Breast epithelium (tissue), 4 donors: ENCODE data around the gene SSR2. TPM values are rescaled to one million over a fixed set of nuclear protein-coding genes. Genes with fewer than 3 reads are reported as not detected.
"Not testable (repeated sequence)": the region's sequence is repeated elsewhere in the genome, so short reads cannot be mapped to it uniquely, and the experiment has no call there.

Experiments
- DNase-seq, 2 donors: peaks; one replicate each; pipeline ENCODE4 v3.0.0-alpha.2; 2019; ENCODE audit warnings: low spot score in 2 of 2
- H3K27ac ChIP-seq, 2 donors: fragments of 200-600 bp; sonication (generic) in 1 of 2; one replicate each; pipeline ENCODE4 v1.5.1; 2016 to 2019; ENCODE audit warnings: mild to moderate bottlenecking in 1 of 2
- H3K27me3 ChIP-seq, 2 donors: fragments of 200-600 bp; sonication (generic) in 1 of 2; one replicate each; pipeline versions ENCODE4 v1.5.1 to v1.6.0; 2017 to 2019; ENCODE audit warnings: control low read depth in 1 of 2, mild to moderate bottlenecking in 1 of 2
- H3K36me3 ChIP-seq: fragments of 200-600 bp; one replicate; pipeline ENCODE4 v1.5.1; 2019
- H3K4me1 ChIP-seq, 2 donors: fragments of 200-600 bp; sonication (generic); one replicate each; pipeline ENCODE4 v1.5.1; 2016 to 2019; ENCODE audit warnings: control low read depth in 1 of 2
- H3K4me3 ChIP-seq, 3 donors: fragments of 200-600 bp; sonication (generic); 1 replicate in 2 of 3; 2 replicates in 1 of 3; pipeline ENCODE4 v1.5.1; 2016 to 2019; ENCODE audit warnings: mild to moderate bottlenecking in 3 of 3, moderate library complexity in 2 of 3
- H3K9me3 ChIP-seq, 2 donors: fragments of 200-600 bp; sonication (generic) in 1 of 2; one replicate each; pipeline ENCODE4 v1.5.1; 2016 to 2019; ENCODE audit warnings: control low read depth in 1 of 2
- CTCF ChIP-seq, 3 donors: fragments of 450-650 bp; IDR thresholded peaks; one replicate each; pipeline ENCODE4 v1.5.1; 2016 to 2017; ENCODE audit warnings: antibody characterized with exemption in 3 of 3, mild to moderate bottlenecking in 3 of 3, moderate library complexity in 3 of 3
- POLR2A ChIP-seq: fragments of 450-650 bp; IDR thresholded peaks from one replicate; pipeline ENCODE4 v1.6.1; 2016; ENCODE audit warnings: antibody characterized with exemption, mild to moderate bottlenecking, moderate library complexity
- POLR2AphosphoS5 ChIP-seq, 3 donors: sonication (generic); formaldehyde crosslinking; IDR thresholded peaks; one replicate each; pipeline ENCODE4 v1.6.1; 2017; ENCODE audit warnings: antibody characterized with exemption in 3 of 3
- intact Hi-C: fragments of 100-400 bp; cut with DNase I; formaldehyde crosslinking; loops from one replicate; pipeline ENCODE4 v1.15.1; 2023; ENCODE audit warnings: low total_unique reads
- total RNA-seq, 3 donors: library from RNA; depleted of rRNA; stranded (reverse); fragments of >200 nt; gene quantifications; one replicate each; pipeline ENCODE4 v1.1.0, GENCODE V29; 2016

Gene SSR2
- total RNA-seq, 3 donors from 2014 or later = 305 to 407 (median 370) TPM

GRCh38 chr1:155993595-155993994 is 27.2 kb downstream of the SSR2 start:
- TF ChIP-seq POLR2AphosphoS5 (IDR thresholded peaks at IDR 0.05) (no peak), POLR2A (no peak), CTCF (IDR thresholded peaks at IDR 0.05) (no peak)
- no peaks in the 10 kb centered on the region for H3K36me3 ChIP-seq
- no peak for DNase-seq
- no peaks in the 10 kb centered on the region for H3K27me3 ChIP-seq
- no peak overlapping the region for H3K27ac ChIP-seq
- no peaks in the 10 kb centered on the region for H3K4me1 ChIP-seq
- no peaks in the 10 kb centered on the region for H3K9me3 ChIP-seq
- intact Hi-C loops = no loop called here
- H3K4me3 ChIP-seq = no peak overlapping the region

- DNase-seq = no peak
- no peaks in the 10 kb centered on the region for H3K4me1 ChIP-seq
- H3K9me3 ChIP-seq = no peaks in the 10 kb centered on the region
- no peaks in the 10 kb centered on the region for H3K36me3 ChIP-seq
- no peak for TF ChIP-seq POLR2A
- TF ChIP-seq CTCF (IDR thresholded peaks at IDR 0.05) = no peak
- no peak for TF ChIP-seq POLR2AphosphoS5 (IDR thresholded peaks at IDR 0.05)
- intact Hi-C loops = no loop called here
- H3K27me3 ChIP-seq = no peaks in the 10 kb centered on the region
- H3K4me3 ChIP-seq = no peak overlapping the region
- no peak overlapping the region for H3K27ac ChIP-seq
These were observed 30.6 kb downstream of the SSR2 start for GRCh38 chr1:155990005-155990739.

- Histone ChIP-seq H3K27me3 (no peaks in the 10 kb centered on the region), H3K4me3 (peak overlapping the region; percentile 29 to 59 (median 30))
- DNase-seq = peak; percentile 71 to 74
These were observed 31.3 kb downstream of the SSR2 start for GRCh38 chr1:155989242-155990004.

GRCh38 chr1:155984903-155985645 is 35.7 kb downstream of the SSR2 start:
- peak overlapping the region in 1 of 2 donors; percentile 71 for H3K27ac ChIP-seq
- not testable (repeated sequence) for H3K4me3 ChIP-seq, DNase-seq, H3K27me3 ChIP-seq, H3K36me3 ChIP-seq, H3K9me3 ChIP-seq
- intact Hi-C loops = loop anchor here (5.0 kb wide), 1 partner anchor 43 kb away; the partner anchor contains the start of gene RXFP4
- peaks cover 7 to 10% of the 10 kb centered on the region in 2 donors for H3K4me1 ChIP-seq

More at GRCh38 chr1:155989242-155990004, 31.3 kb downstream of the SSR2 start:
- intact Hi-C loops = loop anchor here (5.0 kb wide), 1 partner anchor 47 kb away; the partner anchor contains the start of gene RXFP4
- no peaks in the 10 kb centered on the region for H3K36me3 ChIP-seq
- no peaks in the 10 kb centered on the region for H3K9me3 ChIP-seq
- peak overlapping the region; percentile 21 to 59 for H3K27ac ChIP-seq
- no peak for TF ChIP-seq POLR2A
- peak; percentile 97 to 99 (median 97) for TF ChIP-seq CTCF (IDR thresholded peaks at IDR 0.05)
- TF ChIP-seq POLR2AphosphoS5 (IDR thresholded peaks at IDR 0.05) = peak in 2 of 3 donors; percentile 49 to 66
- no peaks in the 10 kb centered on the region for H3K4me1 ChIP-seq

- Histone ChIP-seq H3K9me3 (no peaks in the 10 kb centered on the region), H3K36me3 (no peaks in the 10 kb centered on the region), H3K4me1 (peaks cover 7 to 18% of the 10 kb centered on the region in 2 donors), H3K4me3 (no peak overlapping the region), H3K27ac (peak overlapping the region; percentile 71 to 96), H3K27me3 (no peaks in the 10 kb centered on the region)
- DNase-seq = no peak
- TF ChIP-seq POLR2AphosphoS5 (IDR thresholded peaks at IDR 0.05) (no peak), POLR2A (no peak), CTCF (IDR thresholded peaks at IDR 0.05) (no peak)
- intact Hi-C loops = no loop called here
These were observed 36.4 kb downstream of the SSR2 start for GRCh38 chr1:155984341-155984740.
